K562 (cell line): Measurements from ENCODE around the gene LINGO3. TPM values are rescaled to one million over a fixed set of nuclear protein-coding genes. Genes with fewer than 3 reads are reported as not detected.
A peak's percentile ranks its signal among the peaks of the same experiment; 100 is the strongest.

Experiments used
- ATAC-seq: fragments of 200-7000 bp; cut with Tn5 transposase; 3 replicates; pipeline ENCODE4 v1.9.1; 2020; ENCODE audit warnings: moderate library complexity
- BruUV-seq: library from RNA; stranded (reverse); fragments of 400-500 nt; replicated peaks from 2 replicates; lab custom pipeline; 2021; lab: Mats Ljungman, UMichigan
- CTCF ChIA-PET: fragments of 300-600 bp; formaldehyde crosslinking; extraction: SDS; loops from one replicate; lab custom pipeline; 2021; ENCODE audit warnings: low intra/inter-chr PET ratio; lab: Yijun Ruan, JAX
- POLR2A ChIA-PET: fragments of 300-600, 350-650 bp; sonication (Branson Sonifier 250); formaldehyde crosslinking; extraction: SDS; loops from one replicate; lab custom pipeline; 2021; ENCODE audit warnings: antibody characterized with exemption, inconsistent platforms; lab: Yijun Ruan, JAX
- DNase-seq, 4 experiments: peaks; one replicate each; pipeline versions ENCODE4 v3.0.0 to v3.0.0-alpha.2; 2011 to 2018; ENCODE audit warnings: low spot score in 3 of 4, mixed read lengths in 3 of 4; ENCODE audit errors: extremely low read depth in 1 of 4
- FAIRE-seq: peaks from 2 replicates; lab custom pipeline; 2011; peaks lifted over from hg19 to GRCh38; lab: Jason Lieb, UNC
- H2AFZ ChIP-seq: 2 replicates; pipeline ENCODE4 v1.6.0; 2011; ENCODE audit warnings: low read depth, low read length, control low read depth, inconsistent platforms
- H3K27ac ChIP-seq: fragments of 200-600 bp; 3 replicates; pipeline ENCODE4 v1.8.0; 2011; ENCODE audit warnings: low read depth, mild to moderate bottlenecking, control low read depth, inconsistent platforms, low read length, moderate library complexity, mixed read lengths; ENCODE audit errors: extremely low read depth
- H3K27me3 ChIP-seq, 2 experiments: fragments of 300-600 bp in 1 of 2; 2 replicates in 1 of 2; 3 replicates in 1 of 2; pipeline versions ENCODE4 v1.6.0 to v1.8.0; 2011; ENCODE audit warnings: inconsistent platforms in 2 of 2, low read length in 2 of 2, mild to moderate bottlenecking in 1 of 2, mixed read lengths in 1 of 2, moderate library complexity in 1 of 2; ENCODE audit not compliant: control insufficient read depth in 2 of 2, insufficient read depth in 2 of 2
- H3K36me3 ChIP-seq: fragments of 300-600 bp; 3 replicates; pipeline ENCODE4 v1.8.0; 2011; ENCODE audit warnings: mild to moderate bottlenecking, low read length, inconsistent platforms; ENCODE audit not compliant: control insufficient read depth, insufficient read depth
- H3K4me1 ChIP-seq, 2 experiments: fragments of 200-600 bp in 1 of 2; replicated peaks in 1 of 2; 2 replicates in 1 of 2; 3 replicates in 1 of 2; pipeline versions ENCODE4 v1.5.1 to v1.8.0; 2011; ENCODE audit warnings: inconsistent platforms in 2 of 2, low read length in 2 of 2, mild to moderate bottlenecking in 1 of 2, mixed read lengths in 1 of 2, moderate library complexity in 1 of 2; ENCODE audit not compliant: control insufficient read depth in 2 of 2, insufficient read depth in 2 of 2
- H3K4me2 ChIP-seq: 2 replicates; pipeline ENCODE4 v1.6.1; 2011; ENCODE audit warnings: low read length, control low read depth, inconsistent platforms, mixed read lengths; ENCODE audit not compliant: insufficient read depth
- H3K4me3 ChIP-seq: fragments of 200-600 bp; sonication (generic), shearing (Covaris generic); 2 replicates; pipeline ENCODE4 v1.5.1; 2016; ENCODE audit warnings: control low read depth, inconsistent platforms
- H3K79me2 ChIP-seq: fragments of 200-600 bp; 3 replicates; pipeline ENCODE4 v1.8.0; 2011; ENCODE audit warnings: low read length, inconsistent platforms; ENCODE audit not compliant: control insufficient read depth, insufficient read depth
- H3K9ac ChIP-seq, 2 experiments: 2 replicates each; pipeline versions ENCODE4 v1.6.0 to v1.6.1; 2011; ENCODE audit warnings: low read depth in 2 of 2, low read length in 2 of 2, control low read depth in 1 of 2, inconsistent platforms in 1 of 2, mild to moderate bottlenecking in 1 of 2, mixed read lengths in 1 of 2; ENCODE audit not compliant: insufficient read depth in 1 of 2
- H3K9me1 ChIP-seq: one replicate; pipeline ENCODE4 v1.6.0; 2011; ENCODE audit warnings: inconsistent platforms, mild to moderate bottlenecking, low read length, moderate library complexity; ENCODE audit not compliant: control insufficient read depth, insufficient read depth
- H3K9me3 ChIP-seq: replicated peaks from 2 replicates; pipeline ENCODE4 v1.5.1; 2011; ENCODE audit warnings: low read depth, low read length, inconsistent platforms; ENCODE audit not compliant: control insufficient read depth, insufficient read depth
- H4K20me1 ChIP-seq: replicated peaks from 2 replicates; pipeline ENCODE4 v1.6.1; 2011; ENCODE audit warnings: low read length, inconsistent platforms, mixed read lengths; ENCODE audit not compliant: control insufficient read depth, insufficient read depth
- KLF13 ChIP-seq: fragments of 450-650 bp; IDR thresholded peaks from 2 replicates; pipeline ENCODE4 v1.6.1; 2016; ENCODE audit warnings: missing genetic modification characterization, low read depth, mild to moderate bottlenecking, missing compliant biosample characterization, moderate library complexity, borderline replicate concordance
- NFIC ChIP-seq: fragments of 450-650 bp; IDR thresholded peaks from 2 replicates; pipeline ENCODE4 v1.6.1; 2017; ENCODE audit warnings: mild to moderate bottlenecking, inconsistent platforms
- SUPT5H ChIP-seq: fragments of 450-650 bp; IDR thresholded peaks from 2 replicates; pipeline ENCODE4 v1.6.1; 2016
- YY1 ChIP-seq, 3 experiments: IDR thresholded peaks; 2 replicates each; pipeline ENCODE4 v1.6.1; 2011; ENCODE audit warnings: low read length in 2 of 3, mild to moderate bottlenecking in 2 of 3, moderate library complexity in 2 of 3, borderline replicate concordance in 1 of 3, control low read depth in 1 of 3, low read depth in 1 of 3; ENCODE audit not compliant: insufficient read depth in 3 of 3, insufficient replicate concordance in 2 of 3, control insufficient read depth in 1 of 3, insufficient read length in 1 of 3; ENCODE audit errors: extremely low read depth in 1 of 3
- ZNF57 ChIP-seq: fragments of 450-650 bp; formaldehyde crosslinking; IDR thresholded peaks from 2 replicates; pipeline ENCODE4 v1.4.0; 2020; ENCODE audit warnings: mild to moderate bottlenecking, moderate library complexity
- WGBS: fragments of 100-300 bp; shearing (Covaris generic); methylation state at CpG from one replicate; pipeline ENCODE4 v1.1.6; 2016; ENCODE audit warnings: low coverage, mixed read lengths; ENCODE audit not compliant: insufficient coverage; ENCODE audit errors: missing lambda C conversion rate; 5-methylcytosine and 5-hydroxymethylcytosine counted together
- in situ Hi-C: fragments of 300-500 bp; cut with MboI; formaldehyde crosslinking; loops from 4 replicates; pipeline ENCODE4 v1.15.0; 2018; ENCODE audit warnings: inconsistent platforms, mixed read lengths
- intact Hi-C: fragments of 100-400 bp; cut with micrococcal nuclease; formaldehyde crosslinking; loops from 2 replicates; pipeline ENCODE4 v1.14.2; 2022
- polyA plus RNA-seq, 8 experiments: library from polyadenylated mRNA; depleted of rRNA in 4 of 8; stranded (reverse) in 5 of 8; unstranded in 3 of 8; fragments of >200 nt; fragmentation: Nextera tagmentation in 2 of 8; fragmentation: Illumina TruSeq in 1 of 8; extraction: Ambion mirVana in 2 of 8; extraction: Trizol in 1 of 8; gene quantifications; 2 replicates each; pipeline versions ENCODE4 v1.2.1 to v1.2.3, GENCODE V29; 2011 to 2014; ENCODE audit warnings: inconsistent platforms in 1 of 8, missing spikeins in 1 of 8
- total RNA-seq, 7 experiments: library from RNA; depleted of rRNA in 6 of 7; stranded (reverse); fragments of >200 nt in 6 of 7; fragmentation: Illumina TruSeq in 2 of 7; extraction: Trizol in 2 of 7; gene quantifications; 2 replicates each; pipeline versions ENCODE4 v1.2.1 to v1.2.3, GENCODE V29; 2011 to 2021; ENCODE audit warnings: low replicate concordance in 1 of 7
- TF ChIP-seq, protein P1 (sequence below), 3 experiments: IDR thresholded peaks in 2 of 3; conservative IDR thresholded peaks in 1 of 3; 2 replicates each; pipeline ENCODE4 v1.5.1; 2011 to 2012; ENCODE audit warnings: low read length in 3 of 3, mild to moderate bottlenecking in 3 of 3, control low read depth in 2 of 3, improper control_type of control experiment in 1 of 3, inconsistent platforms in 1 of 3, low read depth in 1 of 3, mixed read lengths in 1 of 3, moderate library complexity in 1 of 3; ENCODE audit not compliant: insufficient read depth in 2 of 3
- TF ChIP-seq, protein P2 (sequence below): fragments of 450-650 bp; formaldehyde crosslinking; IDR thresholded peaks from 2 replicates; pipeline ENCODE4 v1.4.0; 2020; ENCODE audit warnings: mild to moderate bottlenecking, moderate library complexity
- TF ChIP-seq, protein P3 (sequence below): sonication (generic); formaldehyde crosslinking; IDR thresholded peaks from 2 replicates; pipeline ENCODE4 v1.8.0; 2022; ENCODE audit warnings: missing genetic modification reagents, mild to moderate bottlenecking, moderate library complexity, borderline replicate concordance
- TF ChIP-seq, protein P4 (sequence below): sonication (generic); formaldehyde crosslinking; IDR thresholded peaks from 2 replicates; pipeline ENCODE4 v1.8.1; 2023; ENCODE audit warnings: mild to moderate bottlenecking, missing genetic modification reagents
- TF ChIP-seq, protein P5 (sequence below), 2 experiments: fragments of 450-650 bp in 1 of 2; sonication (generic) in 1 of 2; formaldehyde crosslinking in 1 of 2; IDR thresholded peaks in 1 of 2; conservative IDR thresholded peaks in 1 of 2; 2 replicates each; pipeline versions ENCODE4 v1.6.1 to v1.8.1; 2016 to 2023; ENCODE audit warnings: mild to moderate bottlenecking in 2 of 2, moderate library complexity in 2 of 2, inconsistent platforms in 1 of 2, missing genetic modification reagents in 1 of 2

The LINGO3 gene
- total and polyA plus RNA-seq, 9 of the 15 experiments (the other 6 are each of a cell fraction or from before 2014, with no cell fraction given) = 0.03 to 0.05 (median 0.03) TPM; not detected in 6

DNA sequence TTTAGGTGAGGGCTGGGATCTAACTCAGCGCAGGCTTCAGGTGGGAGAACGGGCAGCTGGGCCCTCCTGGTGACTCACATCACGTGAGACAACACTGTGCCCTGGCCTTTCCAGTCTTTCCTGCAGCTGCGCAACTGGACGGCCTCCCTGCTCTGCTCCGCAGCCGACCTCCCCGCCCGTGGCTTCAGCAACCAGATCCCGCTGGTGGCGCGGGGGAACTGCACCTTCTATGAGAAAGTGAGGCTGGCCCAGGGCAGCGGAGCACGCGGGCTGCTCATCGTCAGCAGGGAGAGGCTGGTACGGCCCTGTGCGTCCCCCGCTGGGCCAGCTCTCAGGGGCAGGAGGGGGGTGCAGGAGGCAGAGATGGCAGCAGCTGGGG lies 29.4 kb upstream of the LINGO3 start:
- H3K36me3 ChIP-seq = peaks cover 46% of the 10 kb centered on the region; the same call in 2 of the 3 replicates
- H3K4me2 ChIP-seq = no peak overlapping the region
- ATAC-seq = peak; percentile 52; the same call in 2 of the 3 replicates
- ChIA-PET POLR2A (interaction anchor here (0.5 kb wide), 1 partner anchor 17 kb away, joined by 3 read pairs; no protein-coding TSS in a partner anchor), CTCF (no interaction called here)
- no peak for FAIRE-seq
- DNase-seq = no peak
- BruUV-seq = no TSS peak
- no peak overlapping the region for H3K27ac ChIP-seq
- 90% methylated on average over 16 of the region's 19 CpGs for WGBS
- no peak overlapping the region for H2AFZ ChIP-seq
- TF ChIP-seq, protein P1, sequence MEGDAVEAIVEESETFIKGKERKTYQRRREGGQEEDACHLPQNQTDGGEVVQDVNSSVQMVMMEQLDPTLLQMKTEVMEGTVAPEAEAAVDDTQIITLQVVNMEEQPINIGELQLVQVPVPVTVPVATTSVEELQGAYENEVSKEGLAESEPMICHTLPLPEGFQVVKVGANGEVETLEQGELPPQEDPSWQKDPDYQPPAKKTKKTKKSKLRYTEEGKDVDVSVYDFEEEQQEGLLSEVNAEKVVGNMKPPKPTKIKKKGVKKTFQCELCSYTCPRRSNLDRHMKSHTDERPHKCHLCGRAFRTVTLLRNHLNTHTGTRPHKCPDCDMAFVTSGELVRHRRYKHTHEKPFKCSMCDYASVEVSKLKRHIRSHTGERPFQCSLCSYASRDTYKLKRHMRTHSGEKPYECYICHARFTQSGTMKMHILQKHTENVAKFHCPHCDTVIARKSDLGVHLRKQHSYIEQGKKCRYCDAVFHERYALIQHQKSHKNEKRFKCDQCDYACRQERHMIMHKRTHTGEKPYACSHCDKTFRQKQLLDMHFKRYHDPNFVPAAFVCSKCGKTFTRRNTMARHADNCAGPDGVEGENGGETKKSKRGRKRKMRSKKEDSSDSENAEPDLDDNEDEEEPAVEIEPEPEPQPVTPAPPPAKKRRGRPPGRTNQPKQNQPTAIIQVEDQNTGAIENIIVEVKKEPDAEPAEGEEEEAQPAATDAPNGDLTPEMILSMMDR (IDR thresholded peaks at IDR 0.05 in 2 of 3, conservative IDR thresholded peaks at IDR 0.05 in 1 of 3; ENCODE audit: insufficient read depth in 2 of 3, low read depth in 1 of 3, low read length in 3 of 3) = 0 out of 6 replicates have a peak, but pooled peaks of 1 of the 3 experiments have one; percentile 7
- TF ChIP-seq, protein P2, sequence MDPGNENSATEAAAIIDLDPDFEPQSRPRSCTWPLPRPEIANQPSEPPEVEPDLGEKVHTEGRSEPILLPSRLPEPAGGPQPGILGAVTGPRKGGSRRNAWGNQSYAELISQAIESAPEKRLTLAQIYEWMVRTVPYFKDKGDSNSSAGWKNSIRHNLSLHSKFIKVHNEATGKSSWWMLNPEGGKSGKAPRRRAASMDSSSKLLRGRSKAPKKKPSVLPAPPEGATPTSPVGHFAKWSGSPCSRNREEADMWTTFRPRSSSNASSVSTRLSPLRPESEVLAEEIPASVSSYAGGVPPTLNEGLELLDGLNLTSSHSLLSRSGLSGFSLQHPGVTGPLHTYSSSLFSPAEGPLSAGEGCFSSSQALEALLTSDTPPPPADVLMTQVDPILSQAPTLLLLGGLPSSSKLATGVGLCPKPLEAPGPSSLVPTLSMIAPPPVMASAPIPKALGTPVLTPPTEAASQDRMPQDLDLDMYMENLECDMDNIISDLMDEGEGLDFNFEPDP = no peak
- TF ChIP-seq KLF13 (tag) = no peak
- no peak for TF ChIP-seq SUPT5H
- TF ChIP-seq, protein P3, sequence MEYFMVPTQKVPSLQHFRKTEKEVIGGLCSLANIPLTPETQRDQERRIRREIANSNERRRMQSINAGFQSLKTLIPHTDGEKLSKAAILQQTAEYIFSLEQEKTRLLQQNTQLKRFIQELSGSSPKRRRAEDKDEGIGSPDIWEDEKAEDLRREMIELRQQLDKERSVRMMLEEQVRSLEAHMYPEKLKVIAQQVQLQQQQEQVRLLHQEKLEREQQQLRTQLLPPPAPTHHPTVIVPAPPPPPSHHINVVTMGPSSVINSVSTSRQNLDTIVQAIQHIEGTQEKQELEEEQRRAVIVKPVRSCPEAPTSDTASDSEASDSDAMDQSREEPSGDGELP (CRISPR knock-in tag) = peak; percentile 32; the same call in 1 of the 2 replicates
- no peak for TF ChIP-seq YY1 (IDR thresholded peaks at IDR 0.05; ENCODE audit: borderline replicate concordance in 1 of 3, control insufficient read depth in 1 of 3, extremely low read depth in 1 of 3, insufficient read depth in 3 of 3, insufficient read length in 1 of 3, insufficient replicate concordance in 2 of 3, low read depth in 1 of 3, low read length in 2 of 3)
- TF ChIP-seq NFIC = no peak
- TF ChIP-seq, protein P4, sequence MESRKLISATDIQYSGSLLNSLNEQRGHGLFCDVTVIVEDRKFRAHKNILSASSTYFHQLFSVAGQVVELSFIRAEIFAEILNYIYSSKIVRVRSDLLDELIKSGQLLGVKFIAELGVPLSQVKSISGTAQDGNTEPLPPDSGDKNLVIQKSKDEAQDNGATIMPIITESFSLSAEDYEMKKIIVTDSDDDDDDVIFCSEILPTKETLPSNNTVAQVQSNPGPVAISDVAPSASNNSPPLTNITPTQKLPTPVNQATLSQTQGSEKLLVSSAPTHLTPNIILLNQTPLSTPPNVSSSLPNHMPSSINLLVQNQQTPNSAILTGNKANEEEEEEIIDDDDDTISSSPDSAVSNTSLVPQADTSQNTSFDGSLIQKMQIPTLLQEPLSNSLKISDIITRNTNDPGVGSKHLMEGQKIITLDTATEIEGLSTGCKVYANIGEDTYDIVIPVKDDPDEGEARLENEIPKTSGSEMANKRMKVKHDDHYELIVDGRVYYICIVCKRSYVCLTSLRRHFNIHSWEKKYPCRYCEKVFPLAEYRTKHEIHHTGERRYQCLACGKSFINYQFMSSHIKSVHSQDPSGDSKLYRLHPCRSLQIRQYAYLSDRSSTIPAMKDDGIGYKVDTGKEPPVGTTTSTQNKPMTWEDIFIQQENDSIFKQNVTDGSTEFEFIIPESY (CRISPR knock-in tag) = peak; percentile 99
- TF ChIP-seq, protein P5, sequence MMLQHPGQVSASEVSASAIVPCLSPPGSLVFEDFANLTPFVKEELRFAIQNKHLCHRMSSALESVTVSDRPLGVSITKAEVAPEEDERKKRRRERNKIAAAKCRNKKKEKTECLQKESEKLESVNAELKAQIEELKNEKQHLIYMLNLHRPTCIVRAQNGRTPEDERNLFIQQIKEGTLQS (IDR thresholded peaks at IDR 0.05) = peak; percentile 18; the same call in 1 of the 2 replicates
- TF ChIP-seq, protein P5 (CRISPR knock-in tag; conservative IDR thresholded peaks at IDR 0.05) = no peak
- no peak for TF ChIP-seq ZNF57
- no peaks in the 10 kb centered on the region for H4K20me1 ChIP-seq
- no peaks in the 10 kb centered on the region for H3K9me1 ChIP-seq
- H3K27me3 ChIP-seq = no peaks in the 10 kb centered on the region
- peaks cover 5 to 75% of the 10 kb centered on the region in 2 experiments; a peak in 3 of 5 replicates for H3K4me1 ChIP-seq
- peaks cover 44% of the 10 kb centered on the region for H3K79me2 ChIP-seq
- peak overlapping the region in 1 of 2 experiments; percentile 45; a peak in 2 of 4 replicates for H3K9ac ChIP-seq
- intact Hi-C loops = no loop called here
- in situ Hi-C loops = no loop called here
- peaks cover 2% of the 10 kb centered on the region for H3K9me3 ChIP-seq
- H3K4me3 ChIP-seq = no peak overlapping the region
